ENCODE results near the gene NAGLU. TPM values are rescaled to one million over a fixed set of nuclear protein-coding genes. Genes with fewer than 3 reads are reported as not detected.

The NAGLU gene
- total RNA-seq, 2 donors from 2014 or later: 27.8 to 38.6 TPM

DNA sequence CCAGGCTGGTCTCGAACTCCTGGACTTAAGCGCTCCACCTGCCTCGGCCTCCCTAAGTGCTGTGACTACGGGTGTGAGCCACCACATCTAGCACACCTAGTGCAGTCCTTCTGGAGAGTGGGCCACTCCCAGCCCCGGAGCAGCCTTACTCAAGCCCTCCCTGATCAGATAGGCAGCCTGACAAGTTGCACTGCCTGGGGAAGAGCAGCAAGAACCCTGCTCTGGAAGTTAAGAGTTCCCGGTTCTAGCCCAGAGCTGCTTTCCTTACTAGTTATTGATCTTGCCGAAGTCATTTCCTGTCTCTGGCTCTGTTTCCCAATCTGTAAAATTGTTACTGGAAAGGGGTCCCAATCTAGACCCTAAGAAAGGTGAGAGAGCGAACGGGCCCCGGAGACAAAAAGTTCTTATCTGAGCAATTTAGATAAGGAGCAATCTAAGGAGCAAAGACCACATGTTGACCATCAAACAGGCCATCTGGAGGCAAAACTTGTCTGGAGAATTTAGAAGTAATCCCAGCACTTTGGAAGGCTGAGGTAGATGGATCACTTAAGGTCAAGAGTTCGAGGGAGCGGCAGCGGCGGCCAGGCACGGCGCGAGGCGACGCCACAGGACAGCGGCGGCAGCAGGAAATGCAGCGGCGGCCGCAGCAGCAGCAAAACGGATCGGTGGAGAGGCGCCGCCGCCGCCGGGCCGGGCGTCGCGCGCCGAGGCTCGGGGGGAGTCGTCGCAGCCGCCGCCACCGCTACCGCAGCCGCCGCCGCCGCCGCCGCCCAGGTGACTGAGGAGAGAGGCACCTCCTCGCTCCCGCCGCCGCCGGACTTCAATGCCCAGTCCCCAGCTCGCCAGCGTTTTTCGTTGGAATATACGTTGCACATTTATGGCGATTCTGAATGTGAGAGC is 4.3 kb upstream of the NAGLU start:
- Histone ChIP-seq H3K27ac (peak overlapping the region; percentile 77), H3K4me3 (peak overlapping the region; percentile 33), H3K4me1 (no peaks in the 10 kb centered on the region), H3K9me3 (no peaks in the 10 kb centered on the region), H3K27me3 (no peaks in the 10 kb centered on the region), H3K9ac (ENCODE audit: low read depth in 2 of 2, low read length in 2 of 2) (peak overlapping the region; percentile 58 to 70), H3K36me3 (no peaks in the 10 kb centered on the region)
- DNase-seq: peak; percentile 74
- TF ChIP-seq, protein P1, sequence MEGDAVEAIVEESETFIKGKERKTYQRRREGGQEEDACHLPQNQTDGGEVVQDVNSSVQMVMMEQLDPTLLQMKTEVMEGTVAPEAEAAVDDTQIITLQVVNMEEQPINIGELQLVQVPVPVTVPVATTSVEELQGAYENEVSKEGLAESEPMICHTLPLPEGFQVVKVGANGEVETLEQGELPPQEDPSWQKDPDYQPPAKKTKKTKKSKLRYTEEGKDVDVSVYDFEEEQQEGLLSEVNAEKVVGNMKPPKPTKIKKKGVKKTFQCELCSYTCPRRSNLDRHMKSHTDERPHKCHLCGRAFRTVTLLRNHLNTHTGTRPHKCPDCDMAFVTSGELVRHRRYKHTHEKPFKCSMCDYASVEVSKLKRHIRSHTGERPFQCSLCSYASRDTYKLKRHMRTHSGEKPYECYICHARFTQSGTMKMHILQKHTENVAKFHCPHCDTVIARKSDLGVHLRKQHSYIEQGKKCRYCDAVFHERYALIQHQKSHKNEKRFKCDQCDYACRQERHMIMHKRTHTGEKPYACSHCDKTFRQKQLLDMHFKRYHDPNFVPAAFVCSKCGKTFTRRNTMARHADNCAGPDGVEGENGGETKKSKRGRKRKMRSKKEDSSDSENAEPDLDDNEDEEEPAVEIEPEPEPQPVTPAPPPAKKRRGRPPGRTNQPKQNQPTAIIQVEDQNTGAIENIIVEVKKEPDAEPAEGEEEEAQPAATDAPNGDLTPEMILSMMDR (IDR thresholded peaks at IDR 0.05): peak; percentile 14
- intact Hi-C loops (cut with DNase I): no loop called here

DNA sequence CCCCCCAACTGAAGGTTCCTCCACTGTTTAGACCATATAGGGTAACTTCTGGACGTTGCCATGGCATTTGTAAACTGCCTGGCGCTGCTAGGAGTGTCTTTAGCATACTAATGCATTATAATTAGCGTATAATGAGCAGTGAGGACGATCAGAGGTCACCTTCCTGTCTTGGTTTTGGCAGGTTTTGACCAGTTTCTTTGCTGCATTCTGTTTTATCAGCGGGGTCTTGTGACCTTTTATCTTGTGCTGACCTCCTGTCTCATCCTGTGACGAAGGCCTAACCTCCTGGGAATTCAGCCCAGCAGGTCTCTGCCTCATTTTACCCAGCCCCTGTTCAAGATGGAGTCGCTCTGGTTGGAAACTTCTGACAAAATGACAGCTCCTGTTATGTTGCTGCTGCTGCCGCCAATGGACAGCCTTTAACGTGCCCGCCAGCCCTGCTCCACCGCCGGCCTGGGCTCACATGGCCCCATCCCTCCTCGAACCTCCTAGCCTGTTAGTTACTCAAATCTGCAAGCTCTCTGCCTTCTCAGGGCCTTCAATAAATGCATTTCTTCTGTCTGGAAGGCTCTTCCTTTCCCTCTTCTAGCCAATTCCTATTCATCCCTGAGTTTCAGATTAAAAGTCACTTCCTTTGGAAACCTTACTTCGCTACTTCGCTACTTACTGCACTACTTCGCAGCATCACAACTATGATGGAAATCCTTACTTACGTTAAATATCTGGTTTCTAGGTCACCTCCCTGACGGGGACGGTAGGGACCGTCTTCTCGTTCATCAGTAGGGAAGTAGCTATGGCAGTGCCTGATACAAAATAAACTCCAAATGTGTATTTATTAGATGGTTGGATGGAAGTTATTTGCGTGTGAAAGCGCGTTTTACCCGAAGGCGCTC is 640 bp upstream of the NAGLU start:
- DNase-seq: no peak
- TF ChIP-seq, protein P1 (IDR thresholded peaks at IDR 0.05): no peak
- Histone ChIP-seq H3K36me3 (no peaks in the 10 kb centered on the region), H3K4me1 (peaks cover 4% of the 10 kb centered on the region), H3K9ac (ENCODE audit: low read depth in 2 of 2, low read length in 2 of 2) (peak overlapping the region; percentile 78 to 82), H3K27ac (peak overlapping the region; percentile 66), H3K4me3 (peak overlapping the region; percentile 67), H3K9me3 (no peaks in the 10 kb centered on the region), H3K27me3 (no peaks in the 10 kb centered on the region)
- intact Hi-C loops (cut with DNase I): no loop called here

DNA sequence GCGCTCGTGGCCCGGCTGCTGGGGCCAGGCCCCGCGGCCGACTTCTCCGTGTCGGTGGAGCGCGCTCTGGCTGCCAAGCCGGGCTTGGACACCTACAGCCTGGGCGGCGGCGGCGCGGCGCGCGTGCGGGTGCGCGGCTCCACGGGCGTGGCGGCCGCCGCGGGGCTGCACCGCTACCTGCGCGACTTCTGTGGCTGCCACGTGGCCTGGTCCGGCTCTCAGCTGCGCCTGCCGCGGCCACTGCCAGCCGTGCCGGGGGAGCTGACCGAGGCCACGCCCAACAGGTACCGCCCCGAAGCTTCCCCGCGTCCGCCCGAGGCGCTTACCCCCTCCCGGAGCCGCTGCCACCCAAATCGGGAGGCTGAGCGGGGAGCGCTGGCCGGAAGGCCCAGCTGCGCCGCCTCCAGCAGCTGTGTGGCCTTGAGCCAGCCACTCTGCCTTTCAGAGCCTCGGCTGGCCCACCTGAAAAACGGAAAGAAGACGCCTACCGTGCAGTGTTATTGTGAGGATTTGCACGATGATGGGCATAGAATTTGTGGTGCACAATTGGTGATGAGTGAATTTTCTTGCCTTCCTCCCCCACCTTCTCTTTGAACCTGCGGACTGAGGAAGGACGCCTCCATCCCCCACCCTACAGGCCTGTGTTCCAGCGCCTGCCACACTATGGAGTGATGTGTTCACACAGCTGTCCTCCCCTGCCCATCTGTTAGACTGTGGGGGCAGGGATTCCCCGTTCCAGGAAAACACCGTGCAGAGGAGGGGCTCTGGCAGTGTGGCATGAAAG is 523 bp downstream of the NAGLU start:
- peak; percentile 90 for DNase-seq
- TF ChIP-seq, protein P1 (IDR thresholded peaks at IDR 0.05): no peak
- intact Hi-C loops (cut with DNase I): no loop called here
- H3K4me3 ChIP-seq: peak overlapping the region; percentile 67
- no peaks in the 10 kb centered on the region for H3K36me3 ChIP-seq
- H3K27ac ChIP-seq: peak overlapping the region; percentile 66
- H3K9ac ChIP-seq (ENCODE audit: low read depth in 2 of 2, low read length in 2 of 2): peak overlapping the region; percentile 82 to 89
- H3K9me3 ChIP-seq: no peaks in the 10 kb centered on the region
- no peaks in the 10 kb centered on the region for H3K27me3 ChIP-seq
- peaks cover 10% of the 10 kb centered on the region for H3K4me1 ChIP-seq

DNA sequence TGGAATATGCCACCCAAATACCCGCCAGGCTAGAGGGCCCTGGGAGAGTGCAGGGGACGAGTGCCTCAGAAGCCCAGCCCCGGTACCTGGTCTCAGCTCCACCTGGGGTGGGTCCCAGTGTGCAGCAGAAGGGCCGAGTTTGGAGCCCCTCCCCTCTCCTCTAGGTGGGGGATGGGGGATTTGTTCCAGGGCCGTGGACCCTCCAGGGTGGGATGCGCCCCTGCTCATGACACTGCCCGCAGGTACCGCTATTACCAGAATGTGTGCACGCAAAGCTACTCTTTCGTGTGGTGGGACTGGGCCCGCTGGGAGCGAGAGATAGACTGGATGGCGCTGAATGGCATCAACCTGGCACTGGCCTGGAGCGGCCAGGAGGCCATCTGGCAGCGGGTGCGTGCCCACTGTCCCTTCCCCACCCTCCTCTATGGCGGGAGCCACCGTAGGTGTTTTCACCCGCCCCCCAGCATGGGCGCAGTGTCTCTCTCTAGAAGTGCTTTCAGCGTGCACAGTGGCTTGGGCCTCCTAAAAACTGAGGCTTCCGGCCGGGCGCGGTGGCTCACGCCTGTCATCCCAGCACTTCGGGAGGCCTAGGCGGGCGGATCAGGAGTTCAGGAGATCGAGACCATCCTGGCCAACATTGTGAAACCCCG is 1.2 kb downstream of the NAGLU start:
- Histone ChIP-seq H3K4me3 (peak overlapping the region; percentile 67), H3K9ac (ENCODE audit: low read depth in 2 of 2, low read length in 2 of 2) (peak overlapping the region; percentile 82 to 89), H3K36me3 (no peaks in the 10 kb centered on the region), H3K4me1 (peaks cover 17% of the 10 kb centered on the region), H3K9me3 (no peaks in the 10 kb centered on the region), H3K27me3 (no peaks in the 10 kb centered on the region), H3K27ac (peak overlapping the region; percentile 66)
- TF ChIP-seq, protein P1 (IDR thresholded peaks at IDR 0.05): no peak
- no peak for DNase-seq
- intact Hi-C loops (cut with DNase I): no loop called here

Measured in colonic mucosa (tissue), 4 donors.